Gastroesophageal sphincter (tissue), 3 donors: ENCODE results near the gene UVSSA.

Source experiments
- CTCF ChIP-seq, 4 experiments: fragments of 200-600 bp in 2 of 4; fragments of 450-650 bp in 2 of 4; sonication (generic) in 1 of 4; IDR thresholded peaks; one replicate each; pipeline ENCODE4 v1.5.1; 2017 to 2019; ENCODE audit warnings: antibody characterized with exemption in 4 of 4, mild to moderate bottlenecking in 2 of 4, moderate library complexity in 2 of 4
- POLR2A ChIP-seq, 2 donors: fragments of 450-650 bp; IDR thresholded peaks; one replicate each; pipeline ENCODE4 v1.6.1; 2017; ENCODE audit warnings: antibody characterized with exemption in 2 of 2, mild to moderate bottlenecking in 2 of 2, moderate library complexity in 1 of 2
- POLR2AphosphoS5 ChIP-seq: sonication (generic); formaldehyde crosslinking; IDR thresholded peaks from one replicate; pipeline ENCODE4 v1.6.1; 2017; ENCODE audit warnings: antibody characterized with exemption

GRCh38 chr4:1363513-1363912, 16.5 kb downstream of the UVSSA start:
- TF ChIP-seq POLR2A (IDR thresholded peaks at IDR 0.05) (no peak), CTCF (IDR thresholded peaks at IDR 0.05) (no peak), POLR2AphosphoS5 (no peak)
